ENCODE results near the gene SLC22A12. TPM values are rescaled to one million over a fixed set of nuclear protein-coding genes. Genes with fewer than 3 reads are reported as not detected.

The SLC22A12 gene
- polyA plus RNA-seq, 1 experiment = not detected

- no peak for TF ChIP-seq CTCF (IDR thresholded peaks at IDR 0.05; ENCODE audit: low read depth, low read length)
- Histone ChIP-seq H3K4me3 (ENCODE audit: low read depth, low read length) (no peak overlapping the region), H3K9me3 (ENCODE audit: control insufficient read depth, insufficient read depth, low read length) (no peaks in the 10 kb centered on the region; the same call in 1 of the 2 replicates), H3K27me3 (ENCODE audit: control insufficient read depth, insufficient read depth, low read length) (peaks cover 20% of the 10 kb centered on the region), H3K27ac (ENCODE audit: low read depth, low read length) (no peak overlapping the region)
- no peak for DNase-seq (ENCODE audit: low read depth, low spot score)
- POLR2A ChIA-PET = no interaction called here
- CTCF ChIA-PET = interaction anchor here (1.3 kb wide), 1 partner anchor 260 kb away, joined by 3 read pairs; the partner anchor contains the start of gene PRDX5
These were observed 13.8 kb upstream of the SLC22A12 start for GRCh38 chr11:64577202-64577601.

GRCh38 chr11:64580412-64580811 lies 10.6 kb upstream of the SLC22A12 start:
- Histone ChIP-seq H3K27ac (ENCODE audit: low read depth, low read length) (no peak overlapping the region), H3K4me3 (ENCODE audit: low read depth, low read length) (no peak overlapping the region), H3K27me3 (ENCODE audit: control insufficient read depth, insufficient read depth, low read length) (peaks cover 16% of the 10 kb centered on the region), H3K9me3 (ENCODE audit: control insufficient read depth, insufficient read depth, low read length) (no peaks in the 10 kb centered on the region; the same call in 1 of the 2 replicates)
- ChIA-PET CTCF (no interaction called here), POLR2A (no interaction called here)
- DNase-seq (ENCODE audit: low read depth, low spot score) = no peak
- no peak for TF ChIP-seq CTCF (IDR thresholded peaks at IDR 0.05; ENCODE audit: low read depth, low read length)

GRCh38 chr11:64581057-64581523 lies 9.9 kb upstream of the SLC22A12 start:
- DNase-seq (ENCODE audit: low read depth, low spot score) = no peak
- H3K9me3 ChIP-seq (ENCODE audit: control insufficient read depth, insufficient read depth, low read length) = no peaks in the 10 kb centered on the region; the same call in 1 of the 2 replicates
- H3K27me3 ChIP-seq (ENCODE audit: control insufficient read depth, insufficient read depth, low read length) = peaks cover 16% of the 10 kb centered on the region
- POLR2A ChIA-PET = no interaction called here
- no peak overlapping the region for H3K4me3 ChIP-seq (ENCODE audit: low read depth, low read length)
- CTCF ChIA-PET = no interaction called here
- no peak for TF ChIP-seq CTCF (IDR thresholded peaks at IDR 0.05; ENCODE audit: low read depth, low read length)
- H3K27ac ChIP-seq (ENCODE audit: low read depth, low read length) = no peak overlapping the region

GRCh38 chr11:64582885-64583284 lies 8.1 kb upstream of the SLC22A12 start:
- no peak overlapping the region for H3K4me3 ChIP-seq (ENCODE audit: low read depth, low read length)
- POLR2A ChIA-PET = no interaction called here
- CTCF ChIA-PET = no interaction called here
- H3K9me3 ChIP-seq (ENCODE audit: control insufficient read depth, insufficient read depth, low read length) = peaks cover 2% of the 10 kb centered on the region; the same call in 1 of the 2 replicates
- H3K27me3 ChIP-seq (ENCODE audit: control insufficient read depth, insufficient read depth, low read length) = peaks cover 16% of the 10 kb centered on the region
- TF ChIP-seq CTCF (IDR thresholded peaks at IDR 0.05; ENCODE audit: low read depth, low read length) = no peak
- DNase-seq (ENCODE audit: low read depth, low spot score) = no peak
- no peak overlapping the region for H3K27ac ChIP-seq (ENCODE audit: low read depth, low read length)

GRCh38 chr11:64583296-64584262 lies 7.4 kb upstream of the SLC22A12 start:
- CTCF ChIA-PET = no interaction called here
- Histone ChIP-seq H3K4me3 (ENCODE audit: low read depth, low read length) (no peak overlapping the region), H3K27me3 (ENCODE audit: control insufficient read depth, insufficient read depth, low read length) (peaks cover 13% of the 10 kb centered on the region), H3K27ac (ENCODE audit: low read depth, low read length) (no peak overlapping the region), H3K9me3 (ENCODE audit: control insufficient read depth, insufficient read depth, low read length) (peaks cover 2% of the 10 kb centered on the region; the same call in 1 of the 2 replicates)
- no peak for TF ChIP-seq CTCF (IDR thresholded peaks at IDR 0.05; ENCODE audit: low read depth, low read length)
- POLR2A ChIA-PET = no interaction called here
- DNase-seq (ENCODE audit: low read depth, low spot score) = no peak
